NCI-H2171 treated with DMSO at 0.1 percent for 48 hours (cell line): Measurements from ENCODE around the gene ENTPD2.

Experiments
- DNase-seq: peaks from one replicate; lab custom pipeline; 2025; lab: John Stamatoyannopoulos, UW

ENTPD2 gene

DNA sequence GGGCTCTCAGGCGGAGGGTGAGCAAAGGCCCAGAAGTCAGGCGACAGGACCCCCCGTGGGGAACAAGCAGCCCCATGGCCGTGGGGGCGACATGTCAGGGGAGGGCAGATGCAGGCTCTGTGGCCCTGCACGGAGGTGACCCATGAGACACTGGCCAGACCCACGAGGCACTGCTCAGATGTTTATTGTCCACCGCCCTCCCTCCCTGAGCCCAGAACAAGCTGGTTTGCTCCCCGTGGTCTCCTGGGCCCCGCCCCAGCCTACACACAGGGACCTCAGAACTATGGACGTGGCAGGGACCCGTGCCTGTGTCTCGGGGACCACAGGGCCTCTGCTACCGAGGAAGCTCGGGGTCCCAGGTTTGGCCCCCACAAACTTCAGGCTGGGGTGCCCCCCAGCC, 23.9 kb downstream of the ENTPD2 start:
- no peak for DNase-seq

DNA sequence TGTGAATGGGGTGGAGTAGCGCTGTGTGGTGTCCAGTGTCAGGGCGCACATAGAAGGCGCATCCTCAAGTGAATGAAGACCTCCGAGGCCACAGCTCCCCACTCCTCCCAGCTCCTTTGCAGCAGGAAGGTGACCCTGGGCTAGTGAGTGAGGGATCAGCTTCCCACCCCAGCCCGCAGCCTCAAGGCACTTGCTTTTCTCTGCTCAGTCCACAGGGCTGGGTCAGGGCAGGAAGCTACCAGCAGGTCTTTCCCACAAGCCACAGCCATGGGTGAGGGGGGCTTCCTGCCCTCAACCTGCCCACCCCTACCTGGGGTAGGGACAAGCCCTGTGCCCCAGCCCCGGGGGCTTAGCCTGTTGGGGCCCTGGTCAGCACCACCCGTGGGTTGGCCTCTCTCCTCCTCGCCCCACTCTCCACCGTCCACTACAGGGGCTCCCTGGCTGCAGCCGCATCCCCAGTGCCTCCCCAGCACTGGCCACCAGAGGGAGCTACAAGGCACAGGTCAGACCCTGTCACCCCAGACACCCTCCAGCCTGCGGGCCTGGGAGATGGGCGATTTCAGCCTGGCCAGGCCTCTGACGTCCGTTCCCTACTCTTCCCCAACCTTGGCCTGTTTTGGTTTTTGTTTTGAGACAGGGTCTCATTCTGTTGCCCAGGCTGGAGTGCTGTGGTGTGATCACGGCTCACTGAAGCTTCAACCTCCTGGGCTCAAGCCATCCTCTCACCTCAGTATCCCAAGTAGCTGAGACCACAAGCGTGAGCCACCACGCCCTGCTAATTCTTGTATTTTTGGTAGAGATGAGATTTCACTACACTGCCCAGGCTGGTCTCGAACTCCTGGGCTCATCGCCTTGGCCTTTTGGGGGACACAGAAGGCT, 24.6 kb downstream of the ENTPD2 start:
- DNase-seq: peak; percentile 40

DNA sequence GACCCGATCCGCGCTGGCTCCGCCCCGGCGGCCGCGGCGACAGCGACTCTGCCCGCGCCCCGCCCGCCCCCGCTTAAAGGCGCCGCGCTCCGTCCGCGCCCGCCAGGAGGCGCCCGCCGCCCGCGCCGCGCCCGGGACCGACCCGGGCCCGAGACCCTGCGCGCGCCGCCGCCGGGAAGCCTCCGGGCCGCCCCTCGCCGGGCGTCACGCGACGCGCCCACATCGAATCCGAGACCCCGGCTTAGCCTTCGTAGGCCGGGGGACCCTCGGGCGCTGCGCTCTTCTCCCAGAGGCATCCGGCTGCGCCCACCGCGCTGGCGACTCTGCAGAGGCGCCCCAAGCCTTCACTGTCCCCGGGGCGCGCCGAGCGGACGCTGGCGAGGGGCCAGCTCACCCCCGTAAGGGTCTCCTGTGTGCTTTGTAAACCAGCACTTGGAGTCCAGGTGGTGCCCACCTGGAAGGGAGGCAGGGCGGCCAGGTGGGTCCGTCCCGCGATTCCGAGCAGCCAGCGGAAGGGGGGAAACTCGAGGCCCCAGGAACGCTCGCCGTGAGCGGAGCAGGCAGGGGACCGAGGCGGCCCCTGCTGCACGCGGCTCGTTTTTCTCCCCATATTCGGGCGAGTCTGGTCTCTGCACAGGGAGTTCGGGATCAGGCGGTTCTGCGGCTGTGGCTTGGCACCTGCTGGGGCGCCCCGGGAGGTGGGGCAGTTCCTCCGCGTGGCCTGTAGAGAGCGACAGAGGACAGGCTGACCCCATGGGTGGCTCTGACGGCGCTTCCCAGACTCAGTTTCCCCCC, 25.4 kb downstream of the ENTPD2 start:
- DNase-seq: peak; percentile 69

DNA sequence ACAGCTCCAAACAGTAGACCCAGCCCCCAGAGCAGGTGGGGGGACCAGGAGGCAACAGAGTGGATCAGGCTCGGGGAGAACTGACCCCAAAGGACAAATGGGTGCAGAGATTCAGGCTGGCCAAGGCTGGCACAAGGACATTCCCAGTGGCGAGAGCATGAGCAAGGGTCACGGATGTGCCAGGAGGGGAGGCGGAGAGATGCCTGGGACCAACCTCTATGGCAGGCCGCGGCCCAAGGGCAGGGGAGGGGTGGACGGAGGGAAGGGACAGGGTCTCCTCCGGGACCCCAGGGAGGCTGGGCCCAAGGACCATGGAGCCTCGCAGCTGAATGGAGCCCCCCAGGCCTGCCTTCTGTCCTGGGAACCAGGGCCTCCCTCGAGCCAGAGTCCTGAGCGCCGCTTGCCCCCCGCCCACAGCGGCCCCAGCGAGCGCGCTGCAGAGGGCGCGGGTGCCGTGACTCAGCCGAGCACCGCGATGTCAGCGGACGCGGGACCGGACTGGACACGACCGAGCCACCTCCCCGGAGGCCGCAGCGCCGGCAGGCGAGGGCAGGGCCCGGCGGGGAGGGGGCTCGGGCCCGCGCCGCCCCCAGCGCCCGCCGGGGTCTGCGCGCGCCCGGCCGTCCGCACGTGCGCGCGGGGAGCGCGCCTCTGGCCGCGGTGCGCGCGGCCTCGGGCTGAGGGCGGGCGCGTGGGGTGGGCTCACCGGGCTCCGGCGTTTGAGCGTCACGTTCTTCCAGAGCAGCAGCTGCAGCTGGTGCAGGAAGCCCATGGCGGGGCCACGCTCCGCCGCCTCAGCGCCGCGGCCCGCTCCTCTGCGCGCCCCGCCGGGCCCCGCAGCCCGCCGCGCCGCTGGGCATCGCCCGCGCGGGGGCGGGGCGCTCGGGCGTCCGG, 26.2 kb downstream of the ENTPD2 start, which contains the start of gene ABCA2:
Gene ABCA2 (minus strand): TSS at position 869 of the 894 bp plus-strand sequence. CDS start 97 bp downstream, at position 772.
- no peak for DNase-seq

DNA sequence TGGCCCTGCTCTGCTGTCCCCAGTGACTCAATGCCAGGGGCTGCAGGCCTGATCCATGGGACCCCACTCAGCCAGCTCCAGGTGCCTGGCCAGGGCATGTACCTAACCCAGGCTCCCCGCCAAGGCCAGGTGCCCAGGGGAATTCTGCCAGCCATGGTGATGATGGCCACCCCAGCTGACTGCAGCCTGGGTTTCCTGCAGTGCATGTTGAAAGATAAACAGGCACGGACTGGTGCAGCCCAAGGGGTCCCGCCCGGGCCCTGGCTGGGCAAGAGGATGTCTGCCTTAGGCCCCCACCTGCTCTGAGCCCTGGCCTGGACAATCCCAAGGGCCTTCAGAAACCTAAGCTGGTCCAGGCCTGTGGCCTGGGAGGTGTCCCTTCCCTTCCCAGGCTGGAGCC, 27.0 kb downstream of the ENTPD2 start:
- DNase-seq: peak; percentile 34

DNA sequence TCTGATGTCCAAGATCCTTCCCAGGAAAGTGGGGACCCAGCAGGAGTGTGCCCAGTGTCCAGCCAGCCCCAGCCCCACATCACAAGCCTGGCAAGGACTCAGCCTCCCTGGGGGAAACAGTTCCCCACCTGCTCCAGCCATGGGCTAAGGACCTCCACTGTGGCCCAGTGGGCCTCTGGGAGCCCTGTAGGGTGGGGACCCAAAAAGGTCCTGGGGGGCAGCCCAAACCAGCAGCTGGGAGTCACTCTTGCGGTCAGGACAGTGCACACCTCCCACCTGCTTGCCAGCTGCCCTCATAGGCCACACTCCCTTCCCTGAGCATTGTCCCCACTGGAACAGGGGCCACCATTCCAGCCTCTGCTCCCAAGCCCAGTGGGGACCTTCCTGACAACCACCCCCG, 27.5 kb downstream of the ENTPD2 start:
- no peak for DNase-seq

DNA sequence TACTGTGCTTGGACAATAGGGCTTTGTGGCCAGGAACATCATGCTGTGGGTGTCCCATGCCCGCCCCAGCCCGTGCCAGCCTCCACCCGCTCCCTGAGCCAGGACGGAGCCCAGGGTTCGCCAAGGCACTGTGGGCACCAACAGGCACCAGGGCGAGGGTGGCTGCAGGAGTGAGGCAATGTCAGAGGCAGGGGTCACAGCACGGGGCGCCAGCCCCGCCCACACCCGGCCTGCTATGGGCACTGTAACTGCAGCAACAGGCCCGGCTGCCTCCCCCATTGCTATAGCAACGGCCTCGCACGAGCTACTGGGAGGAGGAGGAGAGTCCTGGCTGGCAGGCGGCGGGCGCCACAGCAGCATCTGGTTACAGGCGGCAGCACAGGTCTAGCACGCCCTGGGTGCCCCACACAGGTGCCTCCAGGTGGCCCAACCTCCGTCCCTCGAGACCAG, 28.3 kb downstream of the ENTPD2 start:
- peak; percentile 99 for DNase-seq

DNA sequence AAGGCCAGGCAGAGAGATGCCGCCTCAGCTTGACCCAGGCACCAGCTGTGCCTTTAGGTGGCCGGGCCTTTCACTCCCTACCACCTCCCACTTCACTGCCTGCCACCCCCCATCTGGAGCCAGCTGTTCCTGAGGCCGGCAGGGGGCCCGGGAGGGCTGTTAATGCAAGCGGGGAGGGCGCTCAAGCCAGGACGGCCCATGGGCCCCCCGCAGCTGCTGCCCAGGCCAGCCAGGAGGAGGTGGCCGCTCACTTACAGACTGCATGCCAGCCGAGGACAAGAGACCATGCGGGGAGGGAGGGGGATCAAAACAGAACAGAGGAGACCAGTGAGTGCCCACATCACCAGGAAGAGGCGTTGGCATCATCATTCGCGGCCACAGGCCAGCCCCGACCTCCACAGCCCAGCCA, 30.3 kb downstream of the ENTPD2 start:
- DNase-seq: no peak

DNA sequence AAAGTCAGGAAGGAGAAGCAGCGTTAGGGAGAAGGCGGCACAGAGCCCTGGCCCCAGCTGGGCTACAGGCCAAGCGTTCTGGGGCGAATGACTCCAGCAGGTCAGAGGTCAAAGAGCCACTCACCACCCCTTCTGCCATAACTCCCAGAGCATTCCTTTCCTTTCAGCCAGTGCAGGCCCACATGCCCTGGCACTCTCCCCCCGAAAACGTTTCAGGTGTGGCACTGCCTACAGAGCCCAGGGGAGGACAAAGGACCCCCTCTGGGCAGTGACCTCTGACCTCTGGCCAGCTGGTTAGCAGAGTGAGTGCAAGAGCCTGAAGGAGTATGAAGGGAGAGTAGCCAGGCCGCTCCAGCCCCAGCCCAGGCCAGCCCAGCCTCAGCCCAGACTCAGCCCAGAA, 30.7 kb downstream of the ENTPD2 start:
- DNase-seq: no peak

DNA sequence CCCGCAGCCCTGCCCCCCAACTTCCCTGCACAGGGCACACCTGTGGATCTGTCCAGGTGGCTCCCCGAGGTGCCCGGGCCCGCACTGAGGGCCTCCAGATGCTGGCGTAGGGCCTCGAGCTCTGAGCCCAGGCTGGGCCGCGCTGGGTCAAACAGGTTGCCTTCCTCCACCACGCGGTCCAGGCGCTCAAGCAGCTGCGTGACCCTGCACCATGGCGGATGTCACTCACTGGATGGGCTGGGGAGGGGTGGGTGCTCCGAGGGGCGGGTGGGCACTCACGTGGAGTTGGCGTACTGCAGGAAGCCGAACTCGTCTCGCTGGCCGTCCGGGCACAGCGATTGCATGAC, 31.2 kb downstream of the ENTPD2 start:
- DNase-seq: no peak

DNA sequence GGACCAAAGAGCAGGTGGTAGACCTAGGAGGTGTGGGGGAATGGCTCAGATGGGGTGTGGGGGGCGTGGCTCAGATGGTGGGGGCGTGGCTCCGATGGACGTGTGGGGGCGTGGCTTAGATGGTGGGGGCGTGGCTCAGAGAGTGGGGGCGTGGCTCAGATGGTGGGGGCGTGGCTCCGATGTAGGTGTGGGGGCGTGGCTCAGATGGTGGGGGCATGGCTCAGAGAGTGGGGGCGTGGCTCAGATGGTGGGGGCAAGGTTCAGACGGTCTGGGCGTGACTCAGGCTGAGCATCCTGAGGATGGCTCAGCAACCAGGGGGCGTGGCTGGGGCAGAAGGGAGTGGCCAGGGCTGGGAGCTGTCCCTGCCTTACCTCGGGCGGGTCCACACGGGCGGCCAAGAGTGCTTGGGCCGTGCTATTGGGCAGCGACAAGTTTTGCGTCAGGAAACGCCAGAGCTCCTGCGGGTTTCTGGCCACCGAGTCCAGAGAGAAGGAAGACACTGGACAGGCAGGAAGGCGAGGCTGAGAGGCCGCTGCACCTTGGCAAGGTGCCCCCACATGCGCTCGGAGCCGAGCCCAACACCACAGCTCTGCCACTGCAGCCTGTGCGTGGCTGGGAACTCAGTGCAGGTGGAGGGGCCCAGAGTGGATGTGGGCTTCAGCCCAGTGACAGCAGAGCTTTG, 31.7 kb downstream of the ENTPD2 start:
- DNase-seq: peak; percentile 20

DNA sequence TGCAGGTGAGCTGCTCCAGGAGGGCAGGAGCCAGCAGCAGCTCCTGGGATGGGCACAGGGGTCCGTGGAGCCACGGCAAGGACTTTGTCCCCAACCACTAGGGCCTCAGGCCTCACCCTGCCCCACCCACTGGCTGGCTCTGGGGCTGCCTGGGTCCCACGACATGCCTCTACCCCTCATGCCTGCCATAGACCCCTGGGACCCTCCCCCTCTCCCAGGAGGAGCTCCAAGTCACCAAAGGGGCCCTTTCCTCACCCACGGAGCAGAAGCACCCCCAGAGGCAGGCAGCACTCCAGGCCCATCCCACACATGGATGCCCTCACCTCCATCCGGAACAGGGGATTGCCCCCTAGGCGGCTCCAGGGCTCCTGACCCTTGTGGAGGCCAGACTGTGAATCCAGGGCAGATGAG, 32.3 kb downstream of the ENTPD2 start:
- DNase-seq: no peak

DNA sequence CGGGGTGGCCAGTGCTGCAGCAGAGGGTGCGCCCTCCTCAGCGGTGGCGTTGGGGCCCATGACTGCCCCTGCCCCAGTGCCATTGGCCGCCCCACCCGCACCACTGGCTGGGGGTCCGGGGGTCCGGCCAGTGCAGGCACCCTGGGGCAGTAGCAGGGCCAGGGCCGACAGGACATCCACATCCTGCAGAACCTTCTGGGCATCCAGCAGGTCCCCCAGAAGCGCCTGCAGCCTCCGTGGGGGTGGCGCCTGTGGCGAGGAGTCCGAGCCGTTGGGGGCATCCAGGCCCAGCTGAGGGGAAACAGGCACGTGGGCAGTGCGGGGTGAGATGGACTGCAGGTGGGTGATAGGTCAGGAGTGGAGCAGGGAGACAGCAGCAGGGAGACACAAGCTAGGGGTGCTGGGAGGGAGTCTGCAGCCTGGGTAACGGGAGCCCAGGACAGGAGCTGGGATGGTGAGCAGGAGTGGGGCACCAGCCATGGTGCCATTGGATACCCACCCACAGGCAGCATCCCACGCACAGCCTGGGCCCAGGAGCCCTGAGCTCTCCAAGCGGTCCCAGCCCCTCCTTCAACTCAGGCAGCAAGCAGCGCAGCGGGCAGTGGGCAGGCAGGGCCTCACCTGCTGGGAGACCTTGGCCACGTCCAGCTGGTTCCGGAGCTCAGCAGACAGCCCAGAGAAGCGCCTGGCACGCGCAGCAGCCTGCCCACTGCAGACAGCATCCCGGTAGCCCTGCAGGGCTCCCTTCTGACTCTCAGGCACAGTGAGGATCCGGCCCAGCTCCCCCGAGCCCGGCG, 32.9 kb downstream of the ENTPD2 start:
- DNase-seq: no peak

DNA sequence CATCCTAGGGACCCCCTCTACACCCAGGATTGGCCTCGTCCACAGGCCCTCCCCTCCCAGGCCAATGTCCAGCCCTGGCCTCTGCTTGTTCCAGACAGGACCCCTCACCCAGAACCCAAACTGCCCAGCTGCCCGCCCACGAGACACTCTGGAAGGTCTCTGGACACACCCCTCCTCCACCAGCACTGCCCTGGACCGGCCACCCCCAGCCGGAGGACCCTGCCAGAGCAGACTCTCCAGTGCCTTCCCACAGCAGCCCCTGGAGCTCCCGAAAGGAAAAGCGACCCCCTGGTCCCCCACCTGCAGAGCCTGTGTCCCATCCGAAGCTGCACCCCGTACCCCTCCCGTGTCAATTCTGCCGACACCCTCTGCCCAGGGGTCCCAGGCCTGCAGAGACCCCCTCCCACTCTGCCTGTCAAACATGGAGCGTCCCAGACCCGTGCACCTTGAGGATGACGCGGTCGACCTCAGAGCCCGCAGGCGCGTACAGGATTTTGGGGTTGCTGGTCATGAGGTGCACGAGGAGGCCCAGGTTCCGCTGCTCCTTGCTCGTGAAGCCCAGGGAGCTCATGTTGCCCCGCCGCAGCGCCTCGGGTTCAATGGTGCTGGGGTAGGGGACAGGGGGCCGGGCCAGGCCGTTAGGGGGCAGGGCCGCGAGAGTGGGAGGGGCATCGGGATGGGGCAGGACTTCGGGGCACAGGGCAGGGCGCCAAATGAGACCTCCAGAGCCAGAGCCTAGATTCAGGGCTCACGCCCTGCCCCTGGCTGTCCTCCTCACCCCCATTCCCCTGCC, 33.8 kb downstream of the ENTPD2 start:
- DNase-seq: no peak

DNA sequence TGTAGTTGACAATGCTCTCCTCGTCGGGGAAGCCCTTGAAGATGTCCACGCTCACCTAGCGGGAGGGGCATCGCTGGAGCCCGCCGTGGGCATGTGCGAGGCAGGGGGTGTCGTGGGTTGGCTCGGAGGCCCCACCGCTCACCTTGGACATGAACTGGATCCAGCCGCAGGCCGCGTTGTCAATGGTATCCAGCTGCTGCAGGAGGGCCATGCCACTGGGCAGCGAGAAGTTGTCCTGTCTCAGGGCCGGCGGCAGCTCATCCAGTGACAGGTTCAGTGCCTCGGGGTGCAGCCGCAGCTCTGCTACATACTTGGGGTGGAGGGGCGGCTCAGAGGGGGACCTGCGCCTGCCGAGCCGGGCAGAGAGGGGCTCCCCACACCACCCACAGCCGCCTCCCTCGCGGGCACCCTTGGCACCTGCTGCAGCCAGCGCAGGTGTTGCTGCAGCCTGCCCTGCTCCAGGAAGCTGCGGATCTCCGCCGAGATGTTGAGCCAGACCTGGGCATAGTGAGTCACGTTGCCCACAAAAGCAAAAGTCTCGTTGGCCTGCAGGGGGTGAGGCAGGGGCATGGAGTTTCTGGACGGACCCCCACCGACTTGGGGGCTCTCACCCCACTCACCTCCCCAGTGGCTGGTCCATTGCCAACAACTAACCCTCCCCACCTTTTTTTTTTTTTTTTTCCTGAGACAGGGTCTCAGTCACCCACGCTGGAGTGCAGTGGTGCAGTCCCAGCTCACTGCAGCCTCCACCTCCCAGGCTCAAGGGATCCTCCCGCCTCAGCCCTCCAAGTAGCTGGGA, 34.9 kb downstream of the ENTPD2 start:
- DNase-seq: no peak

DNA sequence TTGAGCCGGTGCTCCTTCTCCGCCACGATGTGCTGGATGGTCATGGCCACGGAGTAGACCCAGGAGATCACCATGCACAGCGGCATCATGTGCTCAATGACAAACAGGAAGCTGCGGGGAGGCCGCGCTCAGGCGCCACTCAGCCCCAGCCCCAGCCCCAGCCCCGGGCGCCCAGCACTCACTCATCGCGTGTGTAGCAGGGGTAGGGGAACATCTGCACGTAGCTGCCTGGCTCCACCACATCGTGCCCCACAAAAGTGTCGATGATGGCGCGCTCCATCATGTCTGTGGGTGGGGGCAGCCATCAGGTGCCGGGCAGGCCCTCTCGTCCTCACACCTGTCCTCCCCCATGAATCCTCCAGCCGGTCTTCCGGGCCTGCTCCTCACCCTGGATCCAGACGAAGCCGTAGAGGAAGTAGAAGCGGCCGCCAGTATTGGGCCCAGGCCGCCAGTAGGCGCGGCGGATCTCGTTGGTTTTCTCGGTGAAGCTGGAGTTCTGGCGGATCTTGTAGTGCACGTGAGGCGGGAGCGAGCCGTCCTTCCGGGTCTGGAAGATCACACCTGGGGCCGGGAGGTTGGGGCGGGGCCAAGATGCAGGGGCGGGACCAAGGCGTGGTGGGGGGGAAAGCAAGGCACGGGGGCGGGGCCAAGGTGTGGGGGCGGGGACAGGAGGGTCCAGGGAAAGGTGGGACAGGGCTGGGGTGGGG, 35.9 kb downstream of the ENTPD2 start:
- DNase-seq: no peak

DNA sequence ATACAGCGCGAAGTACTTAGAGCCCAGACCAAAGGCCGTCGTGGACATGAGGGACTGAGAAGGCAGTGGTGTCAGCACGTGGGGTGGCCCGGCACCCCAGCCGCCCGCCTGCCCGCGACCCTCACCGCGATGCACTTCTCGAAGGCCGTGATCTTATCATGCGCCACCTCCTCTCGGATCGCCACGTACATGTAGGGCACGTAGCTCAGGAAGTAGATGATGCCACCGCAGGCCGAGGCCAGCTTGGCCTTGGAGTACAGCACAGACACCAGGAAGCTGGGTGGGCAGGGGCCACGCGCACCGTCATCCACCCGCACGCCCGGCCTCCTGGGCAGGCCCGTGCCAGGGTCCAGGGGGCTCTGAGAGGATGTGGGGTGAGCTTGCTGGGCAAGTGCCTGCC, 36.8 kb downstream of the ENTPD2 start:
- DNase-seq: no peak

DNA sequence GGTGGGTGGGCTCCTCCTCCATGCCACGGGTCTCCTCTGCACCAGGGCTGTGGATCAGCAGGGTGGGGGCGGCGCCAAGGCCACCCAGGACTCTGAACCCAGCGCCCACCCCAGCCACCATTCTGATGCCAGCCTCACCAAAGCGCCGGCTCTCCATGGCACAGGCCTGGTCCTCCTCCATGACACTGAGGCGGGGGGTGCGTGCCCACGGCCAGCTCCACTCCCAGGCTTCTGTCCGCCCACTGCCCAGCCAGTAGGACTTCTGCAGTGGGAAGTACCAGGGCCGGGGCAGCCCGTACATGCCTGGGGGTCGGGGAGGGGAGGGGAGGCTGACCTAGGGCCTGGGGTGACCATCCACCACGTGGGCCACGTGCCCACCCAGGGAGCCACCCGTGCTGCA, 37.4 kb downstream of the ENTPD2 start:
- DNase-seq: no peak
